HFF-Myc (cell line): ENCODE measurements around the gene CLSTN1.

Source experiments
- DNase-seq: peaks from one replicate; pipeline ENCODE4 v3.0.0-alpha.2; 2011; ENCODE audit warnings: low read depth; ENCODE audit errors: extremely low read depth
- H3K4me3 ChIP-seq: replicated peaks from 2 replicates; pipeline ENCODE4 v1.5.1; 2011; ENCODE audit warnings: low read depth, mild to moderate bottlenecking, control low read depth, low read length
- TF ChIP-seq, protein P1 (sequence below): IDR thresholded peaks from 2 replicates; pipeline ENCODE4 v1.5.1; 2012; ENCODE audit warnings: mild to moderate bottlenecking, low read depth, low read length, control low read depth; ENCODE audit errors: missing control alignments

The CLSTN1 gene

DNA sequence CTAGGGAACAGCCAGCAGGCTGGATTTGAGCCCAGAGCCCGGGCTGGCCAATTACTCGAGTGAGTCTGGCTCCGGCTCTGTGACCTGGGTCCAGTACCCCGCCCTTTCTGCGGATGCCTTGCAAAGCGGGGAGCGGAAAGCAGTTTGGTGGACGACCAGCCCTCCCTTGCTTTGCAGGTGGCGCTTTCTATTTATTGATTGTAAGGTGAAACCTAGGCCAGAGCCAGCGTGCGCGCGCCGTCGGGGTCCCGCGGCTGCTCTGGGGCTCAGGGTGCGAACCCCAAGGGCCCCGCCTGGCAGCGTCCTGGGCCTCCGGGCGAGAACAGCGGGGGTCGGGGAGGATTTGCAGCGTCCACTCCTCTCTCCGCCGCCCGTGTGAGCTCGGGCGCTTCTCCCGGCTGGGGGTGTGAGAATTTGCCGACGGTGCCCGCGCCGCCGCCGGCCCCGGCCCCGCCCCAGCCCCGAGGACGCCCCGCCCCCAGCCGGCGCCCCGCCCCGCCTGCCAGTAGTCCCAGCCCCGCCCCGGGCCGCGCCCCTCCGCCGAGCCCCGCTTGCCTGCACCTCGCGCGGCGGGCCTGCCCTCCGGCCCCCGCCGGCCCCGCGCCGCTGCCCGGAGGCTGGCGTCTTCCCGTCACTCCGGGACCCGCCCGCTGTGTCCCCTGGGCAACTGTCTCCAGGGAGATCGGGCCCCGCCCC, 134.6 kb downstream of the CLSTN1 start:
- DNase-seq, result no peak
- TF ChIP-seq, protein P1, sequence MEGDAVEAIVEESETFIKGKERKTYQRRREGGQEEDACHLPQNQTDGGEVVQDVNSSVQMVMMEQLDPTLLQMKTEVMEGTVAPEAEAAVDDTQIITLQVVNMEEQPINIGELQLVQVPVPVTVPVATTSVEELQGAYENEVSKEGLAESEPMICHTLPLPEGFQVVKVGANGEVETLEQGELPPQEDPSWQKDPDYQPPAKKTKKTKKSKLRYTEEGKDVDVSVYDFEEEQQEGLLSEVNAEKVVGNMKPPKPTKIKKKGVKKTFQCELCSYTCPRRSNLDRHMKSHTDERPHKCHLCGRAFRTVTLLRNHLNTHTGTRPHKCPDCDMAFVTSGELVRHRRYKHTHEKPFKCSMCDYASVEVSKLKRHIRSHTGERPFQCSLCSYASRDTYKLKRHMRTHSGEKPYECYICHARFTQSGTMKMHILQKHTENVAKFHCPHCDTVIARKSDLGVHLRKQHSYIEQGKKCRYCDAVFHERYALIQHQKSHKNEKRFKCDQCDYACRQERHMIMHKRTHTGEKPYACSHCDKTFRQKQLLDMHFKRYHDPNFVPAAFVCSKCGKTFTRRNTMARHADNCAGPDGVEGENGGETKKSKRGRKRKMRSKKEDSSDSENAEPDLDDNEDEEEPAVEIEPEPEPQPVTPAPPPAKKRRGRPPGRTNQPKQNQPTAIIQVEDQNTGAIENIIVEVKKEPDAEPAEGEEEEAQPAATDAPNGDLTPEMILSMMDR, result no peak
- peak overlapping the region; percentile 55 for H3K4me3 ChIP-seq

DNA sequence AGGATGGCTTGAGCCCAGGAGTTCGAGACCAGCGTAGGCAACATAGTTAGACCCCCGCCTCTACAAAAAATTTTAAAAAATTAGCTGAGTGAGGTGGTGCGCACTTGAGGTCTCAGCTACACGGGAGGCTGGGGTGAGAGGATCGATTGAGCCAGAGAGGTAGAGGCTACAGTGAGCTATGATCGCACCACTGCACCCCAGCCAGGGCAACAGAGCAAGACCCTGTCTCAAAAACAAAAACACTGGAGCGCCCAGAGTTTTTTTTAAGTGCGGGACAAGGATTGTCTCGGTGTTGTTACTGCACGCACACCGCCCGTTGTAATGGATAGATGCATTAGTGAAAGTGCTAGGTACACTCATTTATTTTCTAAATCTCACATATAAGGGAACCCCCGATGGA, 135.2 kb downstream of the CLSTN1 start:
- DNase-seq, result no peak
- peak overlapping the region; percentile 48 for H3K4me3 ChIP-seq
- TF ChIP-seq, protein P1, result no peak

DNA sequence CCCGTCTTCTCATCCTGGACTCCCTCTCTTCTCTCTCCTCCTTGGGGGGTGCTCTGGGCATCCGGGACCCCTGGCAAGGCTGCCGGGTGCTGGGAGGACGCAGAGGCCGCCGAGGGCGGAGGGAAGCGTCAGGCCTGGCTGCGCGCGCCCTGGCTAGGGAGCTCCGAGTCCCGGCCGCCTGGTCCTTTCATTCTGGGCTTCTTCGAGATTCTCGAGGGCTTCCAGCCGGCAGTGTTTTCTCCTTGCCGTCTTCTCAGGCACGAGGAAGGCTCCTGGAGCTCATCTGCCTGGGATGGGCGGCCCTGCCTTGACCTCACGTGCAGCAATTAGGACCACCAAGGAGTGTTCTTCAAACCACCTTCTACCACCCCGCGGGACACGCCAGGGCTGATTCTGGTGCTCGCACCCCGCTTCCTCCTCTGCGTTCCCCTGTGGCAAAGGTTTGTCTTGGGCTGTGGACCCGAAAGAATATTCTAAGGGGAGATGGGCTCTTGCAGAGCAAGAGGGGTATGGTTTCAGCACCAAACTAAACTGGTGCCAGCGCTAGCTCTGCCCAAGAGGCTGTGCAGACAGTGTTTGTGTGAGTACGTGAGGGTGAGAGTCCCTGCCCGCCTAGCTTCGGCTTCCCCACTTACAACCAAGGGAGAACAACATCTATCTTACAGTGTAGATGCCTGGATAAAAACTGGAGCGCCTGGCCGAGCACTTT, 135.7 kb downstream of the CLSTN1 start:
- DNase-seq, result no peak
- TF ChIP-seq, protein P1, result no peak
- peak overlapping the region; percentile 48 for H3K4me3 ChIP-seq

DNA sequence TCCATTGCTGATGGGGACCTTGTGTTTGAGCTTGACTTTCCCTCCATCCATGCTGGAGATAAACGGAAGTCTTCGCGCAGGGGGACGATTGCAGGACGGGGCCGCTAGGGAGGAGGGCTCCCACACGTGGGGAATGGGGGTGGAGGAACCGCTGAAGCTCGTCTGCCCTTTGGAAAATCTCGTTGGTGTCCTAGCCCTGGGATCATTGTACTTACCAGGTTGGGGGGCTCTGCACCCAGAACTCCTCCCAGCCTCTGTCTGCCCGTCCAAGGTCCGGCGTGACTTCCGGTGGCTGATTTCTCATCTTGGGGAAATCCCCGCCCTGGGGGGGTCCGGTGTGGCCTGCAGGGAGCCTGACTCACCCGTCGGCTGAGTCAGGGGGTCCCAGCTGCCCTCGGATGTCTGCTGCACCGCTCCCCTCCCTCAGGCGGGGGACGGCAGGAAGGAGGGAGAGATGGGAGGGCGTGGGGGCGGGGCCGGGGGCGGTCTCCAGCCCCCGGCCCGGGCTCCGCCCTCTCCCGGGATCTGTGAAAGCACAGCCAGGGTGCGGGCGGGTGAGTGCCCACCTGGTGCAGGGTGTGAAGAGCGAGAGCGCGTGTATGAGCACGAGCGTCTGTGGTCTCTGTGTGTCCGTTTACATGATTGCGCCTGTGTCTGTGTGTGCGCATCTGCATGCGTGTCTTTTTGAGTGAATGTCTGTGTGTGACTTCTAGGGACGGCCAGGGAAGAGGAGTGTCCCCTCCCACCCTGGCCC, 136.5 kb downstream of the CLSTN1 start:
- TF ChIP-seq, protein P1, result peak; percentile 9
- H3K4me3 ChIP-seq, result peak overlapping the region; percentile 48
- peak; percentile 47 for DNase-seq

DNA sequence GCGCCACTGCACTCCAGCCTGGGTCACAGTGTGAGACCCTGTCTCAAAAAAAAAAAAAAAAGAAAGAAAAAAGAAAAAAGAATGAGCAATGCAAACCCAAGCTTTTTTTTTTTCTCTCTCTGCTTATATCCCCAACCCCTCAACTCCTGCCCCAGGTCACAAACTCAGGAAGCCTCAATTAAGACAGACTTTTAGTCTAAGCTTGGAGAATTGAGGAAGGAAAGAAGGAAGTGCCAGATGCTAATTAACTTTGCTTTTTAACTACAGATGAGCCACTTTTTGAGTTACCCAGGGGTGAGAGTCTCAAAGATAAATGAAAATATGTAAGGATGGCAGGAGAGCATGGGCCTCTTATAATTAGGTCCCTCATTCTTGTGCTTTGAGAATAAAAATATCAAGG, 139.0 kb downstream of the CLSTN1 start:
- no peak for DNase-seq
- TF ChIP-seq, protein P1, result no peak
- no peak overlapping the region for H3K4me3 ChIP-seq

DNA sequence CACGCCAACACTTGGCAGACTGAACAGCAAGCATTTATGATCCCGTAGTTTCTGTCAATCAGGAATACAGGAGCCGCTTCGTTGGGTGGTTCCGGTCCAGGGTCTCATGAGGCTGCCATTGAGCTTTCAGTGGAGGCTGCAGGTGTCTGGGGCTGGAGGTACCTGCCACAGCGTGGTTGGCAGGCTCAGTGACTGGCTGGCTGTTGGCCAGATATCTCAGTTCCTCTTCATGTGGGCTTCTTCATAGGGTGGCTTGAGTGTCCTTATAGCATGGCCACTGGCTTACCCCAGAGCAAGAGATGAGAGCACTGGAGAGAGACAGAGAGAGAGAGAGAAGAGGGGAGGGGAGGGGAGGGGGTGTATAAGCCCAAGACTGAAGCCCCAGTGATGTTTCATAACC, 142.9 kb downstream of the CLSTN1 start:
- DNase-seq, result no peak
- H3K4me3 ChIP-seq, result no peak overlapping the region
- TF ChIP-seq, protein P1, result no peak
